DND-41 (cell line): Measurements from ENCODE around the gene TMIGD1.

Experiments used
- ATAC-seq: fragments of 200-7000 bp; cut with Tn5 transposase; 3 replicates; pipeline ENCODE4 v1.9.1; 2021; ENCODE audit warnings: low read depth; ENCODE audit not compliant: insufficient read depth
- DNase-seq: peaks from one replicate; pipeline ENCODE4 v3.0.0-alpha.2; 2020
- H2AFZ ChIP-seq: 2 replicates; pipeline ENCODE4 v1.6.0; 2012; ENCODE audit warnings: low read depth, low read length
- H3K27ac ChIP-seq: 2 replicates; pipeline ENCODE4 v1.5.1; 2012; ENCODE audit warnings: low read length, inconsistent platforms
- H3K27me3 ChIP-seq: fragments of 200-600 bp; sonication (generic); 2 replicates; pipeline ENCODE4 v1.6.0; 2012; ENCODE audit warnings: low read length, mild to moderate bottlenecking, inconsistent platforms; ENCODE audit not compliant: insufficient read depth, poor library complexity
- H3K36me3 ChIP-seq: 2 replicates; pipeline ENCODE4 v1.5.1; 2012; ENCODE audit warnings: low read length, inconsistent platforms; ENCODE audit not compliant: insufficient read depth
- H3K4me1 ChIP-seq: 2 replicates; pipeline ENCODE4 v1.5.1; 2012; ENCODE audit warnings: mild to moderate bottlenecking, low read length; ENCODE audit not compliant: insufficient read depth
- H3K4me2 ChIP-seq: 2 replicates; pipeline ENCODE4 v1.6.0; 2012; ENCODE audit warnings: mild to moderate bottlenecking, moderate library complexity, low read length, inconsistent platforms; ENCODE audit not compliant: insufficient read depth
- H3K4me3 ChIP-seq, 2 experiments: fragments of 200-600 bp in 1 of 2; shearing (Covaris generic) in 1 of 2; 2 replicates each; pipeline ENCODE4 v1.5.1; 2012 to 2016; ENCODE audit warnings: inconsistent platforms in 2 of 2, low read length in 2 of 2, mild to moderate bottlenecking in 2 of 2, low read depth in 1 of 2, moderate library complexity in 1 of 2
- H3K79me2 ChIP-seq: 2 replicates; pipeline ENCODE4 v1.6.0; 2012; ENCODE audit warnings: low read length, inconsistent platforms; ENCODE audit not compliant: insufficient read depth
- H3K9ac ChIP-seq: 2 replicates; pipeline ENCODE4 v1.6.0; 2012; ENCODE audit warnings: low read depth, mild to moderate bottlenecking, inconsistent platforms, low read length, moderate library complexity
- H3K9me3 ChIP-seq: 2 replicates; pipeline ENCODE4 v1.5.1; 2012; ENCODE audit warnings: low read length, moderate library complexity, mild to moderate bottlenecking, inconsistent platforms; ENCODE audit not compliant: insufficient read depth, severe bottlenecking
- H4K20me1 ChIP-seq: 2 replicates; pipeline ENCODE4 v1.6.0; 2012; ENCODE audit warnings: low read length; ENCODE audit not compliant: insufficient read depth
- EZH2 ChIP-seq: IDR thresholded peaks from 3 replicates; pipeline ENCODE4 v1.6.1; 2012; ENCODE audit warnings: borderline replicate concordance, low read depth, mild to moderate bottlenecking, moderate library complexity, low read length, inconsistent platforms; ENCODE audit not compliant: severe bottlenecking
- TF ChIP-seq, protein P1 (sequence below): IDR thresholded peaks from 2 replicates; pipeline ENCODE4 v1.5.1; 2012; ENCODE audit warnings: borderline replicate concordance, low read length, moderate library complexity, mild to moderate bottlenecking; ENCODE audit not compliant: poor library complexity, severe bottlenecking; ENCODE audit errors: extremely low read depth

TMIGD1 gene

GRCh38 chr17:30273373-30273772, 60.5 kb downstream of the TMIGD1 start:
- Histone ChIP-seq H4K20me1 (no peaks in the 10 kb centered on the region), H3K36me3 (peaks cover 86% of the 10 kb centered on the region), H3K27ac (no peak overlapping the region), H3K4me3 (no peak overlapping the region), H2AFZ (no peak overlapping the region), H3K27me3 (no peaks in the 10 kb centered on the region), H3K9me3 (no peaks in the 10 kb centered on the region), H3K79me2 (no peaks in the 10 kb centered on the region), H3K4me1 (no peaks in the 10 kb centered on the region), H3K9ac (no peak overlapping the region), H3K4me2 (no peak overlapping the region)
- TF ChIP-seq EZH2: no peak
- TF ChIP-seq, protein P1, sequence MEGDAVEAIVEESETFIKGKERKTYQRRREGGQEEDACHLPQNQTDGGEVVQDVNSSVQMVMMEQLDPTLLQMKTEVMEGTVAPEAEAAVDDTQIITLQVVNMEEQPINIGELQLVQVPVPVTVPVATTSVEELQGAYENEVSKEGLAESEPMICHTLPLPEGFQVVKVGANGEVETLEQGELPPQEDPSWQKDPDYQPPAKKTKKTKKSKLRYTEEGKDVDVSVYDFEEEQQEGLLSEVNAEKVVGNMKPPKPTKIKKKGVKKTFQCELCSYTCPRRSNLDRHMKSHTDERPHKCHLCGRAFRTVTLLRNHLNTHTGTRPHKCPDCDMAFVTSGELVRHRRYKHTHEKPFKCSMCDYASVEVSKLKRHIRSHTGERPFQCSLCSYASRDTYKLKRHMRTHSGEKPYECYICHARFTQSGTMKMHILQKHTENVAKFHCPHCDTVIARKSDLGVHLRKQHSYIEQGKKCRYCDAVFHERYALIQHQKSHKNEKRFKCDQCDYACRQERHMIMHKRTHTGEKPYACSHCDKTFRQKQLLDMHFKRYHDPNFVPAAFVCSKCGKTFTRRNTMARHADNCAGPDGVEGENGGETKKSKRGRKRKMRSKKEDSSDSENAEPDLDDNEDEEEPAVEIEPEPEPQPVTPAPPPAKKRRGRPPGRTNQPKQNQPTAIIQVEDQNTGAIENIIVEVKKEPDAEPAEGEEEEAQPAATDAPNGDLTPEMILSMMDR: no peak
- ATAC-seq (no peak), DNase-seq (no peak)

- no peak overlapping the region for H3K9ac ChIP-seq
- no peaks in the 10 kb centered on the region for H4K20me1 ChIP-seq
- ATAC-seq (no peak), DNase-seq (no peak)
- H3K4me1 ChIP-seq: no peaks in the 10 kb centered on the region
- H3K79me2 ChIP-seq: no peaks in the 10 kb centered on the region
- no peaks in the 10 kb centered on the region for H3K27me3 ChIP-seq
- H3K9me3 ChIP-seq: no peaks in the 10 kb centered on the region
- H3K27ac ChIP-seq: no peak overlapping the region
- no peak overlapping the region for H3K4me3 ChIP-seq
- H2AFZ ChIP-seq: no peak overlapping the region
- H3K36me3 ChIP-seq: peaks cover 85% of the 10 kb centered on the region
- H3K4me2 ChIP-seq: no peak overlapping the region
- TF ChIP-seq, protein P1: no peak
- no peak for TF ChIP-seq EZH2
These were observed 62.8 kb downstream of the TMIGD1 start for GRCh38 chr17:30271102-30271501.

- Histone ChIP-seq H3K9ac (no peak overlapping the region), H4K20me1 (no peaks in the 10 kb centered on the region; the same call in 1 of the 2 replicates), H3K4me2 (no peak overlapping the region), H3K4me3 (no peak overlapping the region), H3K36me3 (peaks cover 89% of the 10 kb centered on the region), H3K9me3 (no peaks in the 10 kb centered on the region), H3K79me2 (no peaks in the 10 kb centered on the region), H3K27me3 (no peaks in the 10 kb centered on the region), H3K4me1 (no peaks in the 10 kb centered on the region), H3K27ac (no peak overlapping the region), H2AFZ (no peak overlapping the region)
- no peak for ATAC-seq
- no peak for DNase-seq
- TF ChIP-seq, protein P1: no peak
- no peak for TF ChIP-seq EZH2
These were observed 66.2 kb downstream of the TMIGD1 start for GRCh38 chr17:30267625-30268024.
